T-helper 2 cell treated with Interferon-gamma antibody and Interleukin-4, amounts not matched to agents 100 ng/mL and 5 ng/mL, for 36 hours (primary cell): ENCODE measurements around the gene POLR2J. TPM values are rescaled to one million over a fixed set of nuclear protein-coding genes. Genes with fewer than 3 reads are reported as not detected.

Experiments
- intact Hi-C: fragments of 100-400 bp; cut with micrococcal nuclease; formaldehyde crosslinking; loops from one replicate; pipeline ENCODE4 v1.15.1; 2023
- total RNA-seq: library from RNA; stranded (reverse); gene quantifications from 2 replicates; pipeline ENCODE4 v1.2.3, GENCODE V29; 2022

POLR2J gene
- total RNA-seq, 1 donor from 2014 or later: 51.7 TPM

- intact Hi-C loops: no loop called here
Measured at GRCh38 chr7:102444961-102445673, 33.6 kb downstream of the POLR2J start.

- intact Hi-C loops: no loop called here
Measured at GRCh38 chr7:102439963-102440795, 38.5 kb downstream of the POLR2J start.

- intact Hi-C loops: no loop called here
Measured at GRCh38 chr7:102436118-102436517, 42.6 kb downstream of the POLR2J start.

GRCh38 chr7:102434039-102434486 is 44.7 kb downstream of the POLR2J start:
- intact Hi-C loops: loop anchor here (1.0 kb wide), 2 partner anchors 8 to 30 kb away; no protein-coding TSS in a partner anchor

GRCh38 chr7:102433219-102434038 is 45.3 kb downstream of the POLR2J start, which contains the start of gene ORAI2:
Gene ORAI2 (plus strand): TSS chr7:102433575. CDS start chr7:102438957, 5,382 bp downstream.
- intact Hi-C loops: loop anchor here (1.0 kb wide), 2 partner anchors 7 to 29 kb away; no protein-coding TSS in a partner anchor

- intact Hi-C loops: no loop called here
Measured at GRCh38 chr7:102432442-102433218, 46.1 kb downstream of the POLR2J start.

- intact Hi-C loops: no loop called here
Measured at GRCh38 chr7:102431617-102432298, 47.0 kb downstream of the POLR2J start.

GRCh38 chr7:102429141-102429899 is 49.4 kb downstream of the POLR2J start:
- intact Hi-C loops: no loop called here

- intact Hi-C loops: no loop called here
Measured at GRCh38 chr7:102427019-102427405, 51.7 kb downstream of the POLR2J start.

GRCh38 chr7:102426268-102427018 is 52.3 kb downstream of the POLR2J start:
- intact Hi-C loops: loop anchor here (1.0 kb wide), 4 partner anchors 8 to 63 kb away; partner anchors contain the start of genes ALKBH4 and LRWD1

GRCh38 chr7:102425639-102426267 is 53.0 kb downstream of the POLR2J start:
- intact Hi-C loops: loop anchor here (1.0 kb wide), 4 partner anchors 9 to 62 kb away; partner anchors contain the start of genes ALKBH4 and LRWD1

GRCh38 chr7:102424787-102425218 is 53.9 kb downstream of the POLR2J start:
- intact Hi-C loops: no loop called here

- intact Hi-C loops: no loop called here
Measured at GRCh38 chr7:102424129-102424551, 54.6 kb downstream of the POLR2J start.

Other genes with a start within 250 kb of the POLR2J start
- gene SH2B2, start 192.1 kb downstream of the POLR2J start, total RNA-seq: 0.30 and 0.45 TPM in 2 replicates
- gene SPDYE6, start 122.5 kb downstream of the POLR2J start, total RNA-seq: not detected in 2 replicates
- 23.2 and 27.5 TPM in 2 replicates for gene PRKRIP1, start 82.6 kb downstream of the POLR2J start, total RNA-seq
- gene ORAI2, start 45.3 kb downstream of the POLR2J start, total RNA-seq: 61.1 and 66.0 TPM in 2 replicates
- gene ALKBH4, start 14.1 kb downstream of the POLR2J start, total RNA-seq: 10.2 and 10.5 TPM in 2 replicates
- gene LRWD1, start 13.9 kb downstream of the POLR2J start, total RNA-seq: 21.5 and 23.3 TPM in 2 replicates
- 16.2 and 17.0 TPM in 2 replicates for gene RASA4B, start 38.9 kb upstream of the POLR2J start, total RNA-seq
- 20.6 and 25.0 TPM in 2 replicates for gene UPK3BL2, start 64.8 kb upstream of the POLR2J start, total RNA-seq
- gene SPDYE2, start 72.3 kb upstream of the POLR2J start, total RNA-seq: not detected in 2 replicates
- gene POLR2J3, start 93.7 kb upstream of the POLR2J start, total RNA-seq: 54.6 and 58.9 TPM in 2 replicates
- gene RASA4, start 137.8 kb upstream of the POLR2J start, total RNA-seq: 39.4 and 40.5 TPM in 2 replicates
- 16.6 and 25.2 TPM in 2 replicates for gene UPK3BL1, start 163.9 kb upstream of the POLR2J start, total RNA-seq
- not detected in 2 replicates for gene SPDYE2B, start 171.4 kb upstream of the POLR2J start, total RNA-seq
- gene POLR2J2, start 192.7 kb upstream of the POLR2J start, total RNA-seq: 19.0 and 20.8 TPM in 2 replicates